Sigmoid colon (tissue), 7 donors: ENCODE measurements around the gene PRDM16. TPM values are rescaled to one million over a fixed set of nuclear protein-coding genes. Genes with fewer than 3 reads are reported as not detected.

Experiments used
- DNase-seq: peaks from one replicate; pipeline ENCODE4 v3.0.0-alpha.2; 2019
- H3K27ac ChIP-seq, 4 donors: fragments of 200-600 bp; sonication (generic); one replicate each; pipeline ENCODE4 v1.5.1; 2016 to 2019; ENCODE audit warnings: mild to moderate bottlenecking in 1 of 4
- H3K27me3 ChIP-seq, 3 donors: fragments of 200-600 bp; sonication (generic); one replicate each; pipeline ENCODE4 v1.5.1; 2019; ENCODE audit warnings: mild to moderate bottlenecking in 1 of 3
- H3K36me3 ChIP-seq, 4 donors: fragments of 200-600 bp; sonication (generic); one replicate each; pipeline ENCODE4 v1.5.1; 2016 to 2019
- H3K4me1 ChIP-seq, 4 donors: fragments of 200-600 bp; sonication (generic); one replicate each; pipeline ENCODE4 v1.5.1; 2017 to 2019
- H3K4me3 ChIP-seq, 4 donors: fragments of 200-600 bp; sonication (generic); one replicate each; pipeline ENCODE4 v1.5.1; 2017 to 2019; ENCODE audit warnings: mild to moderate bottlenecking in 2 of 4, moderate library complexity in 1 of 4
- H3K9me3 ChIP-seq, 4 donors: fragments of 200-600 bp in 3 of 4; sonication (generic) in 3 of 4; one replicate each; pipeline versions ENCODE4 v1.5.1 to v1.6.1; 2013 to 2019
- CTCF ChIP-seq, 4 experiments: fragments of 450-650 bp in 3 of 4; fragments of 200-600 bp in 1 of 4; IDR thresholded peaks; one replicate each; pipeline ENCODE4 v1.5.1; 2016 to 2019; ENCODE audit warnings: antibody characterized with exemption in 4 of 4, mild to moderate bottlenecking in 3 of 4, moderate library complexity in 2 of 4
- EP300 ChIP-seq, 4 donors: sonication (generic); formaldehyde crosslinking; IDR thresholded peaks; one replicate each; pipeline ENCODE4 v1.6.1; 2017; ENCODE audit warnings: antibody characterized with exemption in 4 of 4
- POLR2A ChIP-seq, 2 donors: fragments of 450-650 bp; IDR thresholded peaks; one replicate each; pipeline ENCODE4 v1.6.1; 2016; ENCODE audit warnings: antibody characterized with exemption in 2 of 2, mild to moderate bottlenecking in 2 of 2, moderate library complexity in 2 of 2
- POLR2AphosphoS5 ChIP-seq, 4 donors: sonication (generic); formaldehyde crosslinking; IDR thresholded peaks; one replicate each; pipeline ENCODE4 v1.6.1; 2017; ENCODE audit warnings: antibody characterized with exemption in 4 of 4
- WGBS, 2 donors: extraction: QIAGEN DNeasy Blood & Tissue Kit; methylation state at CpG; one replicate each; pipeline ENCODE4 v1.1.7; 2013; 5-methylcytosine and 5-hydroxymethylcytosine counted together
- intact Hi-C: fragments of 100-400 bp; cut with DNase I; formaldehyde crosslinking; loops from one replicate; pipeline ENCODE4 v1.15.1; 2023
- polyA plus RNA-seq, 3 donors: library from polyadenylated mRNA; stranded (reverse); fragments of 200-250 nt; gene quantifications; one replicate each; pipeline ENCODE4 v1.2.3, GENCODE V29; 2013
- total RNA-seq, 4 donors: library from RNA; depleted of rRNA; stranded (reverse); fragments of >200 nt; gene quantifications; one replicate each; pipeline ENCODE4 v1.1.0, GENCODE V29; 2016
- donor health status: healthy with polysubstance abuse.
- donor health status: Bipolar disorder and iron deficiency.
- donor health status: healthy.

Gene PRDM16
- total and polyA plus RNA-seq, 7 donors: under 0.01 to 1.7 (median 0.49) TPM

GRCh38 chr1:3441410-3441847 lies 372.4 kb downstream of the PRDM16 start:
- H3K27ac ChIP-seq: peak overlapping the region in 2 of 4 donors; percentile 31 to 42
- intact Hi-C loops: no loop called here
- peaks cover 0 to 80% (median 0%) of the 10 kb centered on the region in 3 donors for H3K27me3 ChIP-seq
- WGBS, 2 donors: 40 to 72% methylated on average over 8 of the region's 8 CpGs
- H3K4me1 ChIP-seq: no peaks in the 10 kb centered on the region
- H3K36me3 ChIP-seq: no peaks in the 10 kb centered on the region
- no peak overlapping the region for H3K4me3 ChIP-seq
- TF ChIP-seq CTCF (IDR thresholded peaks at IDR 0.05) (no peak), POLR2A (IDR thresholded peaks at IDR 0.05) (no peak), EP300 (IDR thresholded peaks at IDR 0.05) (no peak), POLR2AphosphoS5 (IDR thresholded peaks at IDR 0.05) (no peak)
- peaks cover 0 to 1% (median 0%) of the 10 kb centered on the region in 4 donors for H3K9me3 ChIP-seq
- DNase-seq: no peak

- Histone ChIP-seq H3K27ac (peak overlapping the region in 2 of 4 donors; percentile 31 to 42), H3K4me3 (no peak overlapping the region), H3K27me3 (peaks cover 0 to 76% (median 0%) of the 10 kb centered on the region in 3 donors), H3K4me1 (no peaks in the 10 kb centered on the region), H3K36me3 (no peaks in the 10 kb centered on the region), H3K9me3 (peaks cover 0 to 4% (median 0%) of the 10 kb centered on the region in 4 donors)
- intact Hi-C loops: no loop called here
- no peak for TF ChIP-seq CTCF (IDR thresholded peaks at IDR 0.05)
- no peak for TF ChIP-seq EP300 (IDR thresholded peaks at IDR 0.05)
- TF ChIP-seq POLR2A (IDR thresholded peaks at IDR 0.05): no peak
- no peak for TF ChIP-seq POLR2AphosphoS5 (IDR thresholded peaks at IDR 0.05)
- 80% methylated on average over 8 of the region's 8 CpGs for WGBS, 2 donors
- no peak for DNase-seq
Observed at GRCh38 chr1:3441880-3442279, 372.9 kb downstream of the PRDM16 start.

- no peak overlapping the region for H3K27ac ChIP-seq
- H3K4me1 ChIP-seq: no peaks in the 10 kb centered on the region
- H3K27me3 ChIP-seq: peaks cover 0 to 71% (median 0%) of the 10 kb centered on the region in 3 donors
- no peaks in the 10 kb centered on the region for H3K36me3 ChIP-seq
- WGBS, 2 donors: 77 to 80% methylated on average over 13 of the region's 13 CpGs
- intact Hi-C loops: no loop called here
- DNase-seq: no peak
- peaks cover 0 to 4% (median 0%) of the 10 kb centered on the region in 4 donors for H3K9me3 ChIP-seq
- H3K4me3 ChIP-seq: no peak overlapping the region
- no peak for TF ChIP-seq EP300 (IDR thresholded peaks at IDR 0.05)
- no peak for TF ChIP-seq POLR2AphosphoS5 (IDR thresholded peaks at IDR 0.05)
- no peak for TF ChIP-seq POLR2A (IDR thresholded peaks at IDR 0.05)
- TF ChIP-seq CTCF (IDR thresholded peaks at IDR 0.05): no peak
Observed at GRCh38 chr1:3442331-3442730, 373.3 kb downstream of the PRDM16 start.

DNA sequence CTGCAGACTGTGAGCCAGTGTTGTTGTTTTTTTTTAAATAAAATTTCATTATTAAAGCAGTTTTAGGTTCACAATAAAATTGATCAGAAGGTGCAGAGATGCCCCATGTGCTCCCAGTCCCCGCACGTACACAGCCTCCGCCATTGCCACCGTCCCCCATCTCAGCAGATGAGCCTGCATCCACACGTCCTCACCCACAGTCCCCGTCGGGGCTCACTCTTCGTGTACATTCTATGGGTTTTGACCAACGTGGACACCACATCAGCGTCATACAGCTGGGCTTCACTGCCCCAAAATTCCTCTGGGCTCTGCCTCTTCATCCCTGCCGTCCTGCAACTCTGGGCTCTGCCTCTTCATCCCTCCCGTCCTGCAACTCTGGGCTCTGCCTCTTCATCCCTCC lies 373.9 kb downstream of the PRDM16 start:
- intact Hi-C loops: no loop called here
- H3K27me3 ChIP-seq: peaks cover 0 to 68% (median 0%) of the 10 kb centered on the region in 3 donors
- no peaks in the 10 kb centered on the region for H3K36me3 ChIP-seq
- no peak for DNase-seq
- no peaks in the 10 kb centered on the region for H3K4me1 ChIP-seq
- no peak for TF ChIP-seq EP300 (IDR thresholded peaks at IDR 0.05)
- TF ChIP-seq POLR2A (IDR thresholded peaks at IDR 0.05): no peak
- TF ChIP-seq CTCF (IDR thresholded peaks at IDR 0.05): no peak
- TF ChIP-seq POLR2AphosphoS5 (IDR thresholded peaks at IDR 0.05): no peak
- WGBS, 2 donors: 86% methylated on average over 12 of the region's 12 CpGs
- no peak overlapping the region for H3K4me3 ChIP-seq
- H3K9me3 ChIP-seq: peaks cover 0 to 4% (median 0%) of the 10 kb centered on the region in 4 donors
- no peak overlapping the region for H3K27ac ChIP-seq

DNA sequence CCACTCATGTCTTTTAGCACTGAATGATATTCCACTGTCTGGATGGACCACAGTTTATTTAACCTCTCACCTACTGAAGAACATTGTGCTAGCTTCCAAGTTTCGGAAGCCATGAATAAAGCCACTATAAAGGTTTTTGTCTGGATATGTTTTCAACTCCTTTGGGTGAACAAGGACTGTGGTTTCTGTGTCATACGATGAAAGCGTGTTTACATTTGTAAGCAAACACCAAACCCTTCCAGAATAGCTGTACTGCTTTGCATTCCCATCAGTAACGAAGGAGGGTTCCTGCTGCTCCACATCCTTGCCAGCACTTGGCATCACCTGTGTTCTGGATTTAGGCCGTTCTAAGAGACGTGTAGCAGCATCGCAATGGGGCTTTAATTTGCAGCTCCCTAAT lies 374.8 kb downstream of the PRDM16 start:
- Histone ChIP-seq H3K4me1 (no peaks in the 10 kb centered on the region), H3K36me3 (no peaks in the 10 kb centered on the region), H3K4me3 (no peak overlapping the region), H3K27ac (no peak overlapping the region), H3K27me3 (peaks cover 0 to 71% (median 0%) of the 10 kb centered on the region in 3 donors), H3K9me3 (peaks cover 0 to 4% (median 0%) of the 10 kb centered on the region in 4 donors)
- no peak for DNase-seq
- 59 to 79% methylated on average over 7 of the region's 7 CpGs for WGBS, 2 donors
- intact Hi-C loops: no loop called here
- TF ChIP-seq CTCF (IDR thresholded peaks at IDR 0.05): no peak
- TF ChIP-seq EP300 (IDR thresholded peaks at IDR 0.05): no peak
- TF ChIP-seq POLR2A (IDR thresholded peaks at IDR 0.05): no peak
- no peak for TF ChIP-seq POLR2AphosphoS5 (IDR thresholded peaks at IDR 0.05)
